ENCODE measurements around the gene KLRD1.
"Not testable (repeated sequence)": the region's sequence is repeated elsewhere in the genome, so short reads cannot be mapped to it uniquely, and the experiment has no call there.

KLRD1 gene

DNA sequence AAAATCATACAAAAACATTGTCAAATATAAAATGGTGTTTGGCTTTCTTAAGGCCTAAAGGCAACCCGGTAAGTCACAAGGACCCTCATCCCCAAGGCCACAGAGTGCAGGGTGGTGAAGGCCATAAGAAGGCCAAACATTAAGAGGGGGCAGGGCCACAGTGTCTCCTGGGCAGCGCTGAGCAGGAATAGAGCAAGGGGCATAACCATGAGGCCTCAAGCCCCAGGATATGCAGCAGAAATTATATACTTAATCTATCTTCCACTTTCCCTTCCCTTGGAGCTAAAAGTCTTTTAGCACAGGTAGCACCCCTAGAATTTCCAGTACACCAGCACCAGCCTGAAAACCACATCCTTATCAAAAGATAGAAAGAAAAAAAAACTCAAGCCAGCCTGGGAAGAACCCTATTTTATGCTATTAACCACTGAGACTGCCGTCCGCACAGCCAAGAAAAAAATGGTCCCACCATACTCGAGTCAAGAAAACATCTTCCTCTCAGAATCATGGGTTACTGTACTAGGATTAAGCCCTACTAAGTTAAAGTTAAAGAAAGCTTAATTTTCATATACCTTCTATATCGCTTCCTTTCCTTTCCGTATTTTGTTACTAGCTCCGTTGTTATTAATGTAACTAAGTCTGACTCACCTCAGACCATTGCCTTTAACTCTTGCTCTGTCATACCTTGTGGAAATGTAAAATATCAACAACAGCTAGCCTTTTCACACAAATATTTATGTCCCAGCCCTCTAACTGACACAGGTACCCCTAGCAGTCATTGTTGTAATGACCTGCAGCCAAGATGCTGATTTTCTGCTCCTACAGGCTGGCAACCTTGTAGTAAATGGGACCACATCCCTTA, 62.1 kb downstream of the KLRD1 start:
- no peak for DNase-seq

DNA sequence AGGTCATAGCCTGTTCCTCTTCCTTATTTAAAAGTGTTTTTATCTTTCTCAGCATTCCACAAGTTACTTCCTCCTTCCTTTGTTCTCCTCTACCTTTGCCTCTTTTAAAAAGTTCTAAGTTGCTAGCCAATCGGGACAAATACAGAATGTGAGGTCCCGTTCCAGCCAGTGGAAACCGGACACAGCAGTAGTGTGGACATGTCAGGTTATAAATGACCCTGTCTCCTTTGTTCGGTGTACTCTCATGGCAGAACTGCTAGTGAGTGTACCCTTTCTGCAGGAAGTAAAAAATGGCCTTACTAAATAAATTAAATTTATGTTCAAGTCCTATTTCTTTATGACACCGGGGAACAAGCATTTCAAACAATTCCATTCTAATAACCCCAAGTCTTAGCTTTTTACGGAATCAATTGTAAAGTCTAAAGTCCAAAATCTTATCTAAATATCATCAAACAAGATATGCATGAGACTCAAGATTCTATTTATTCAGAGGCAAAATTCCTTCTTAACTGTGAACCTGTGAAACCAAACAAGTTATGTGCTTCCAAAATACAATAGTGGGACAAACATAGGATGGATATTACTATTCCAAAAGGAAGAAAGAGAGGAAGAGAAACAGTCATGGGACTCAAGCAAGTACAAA, 64.3 kb downstream of the KLRD1 start:
- DNase-seq: not testable (repeated sequence)

DNA sequence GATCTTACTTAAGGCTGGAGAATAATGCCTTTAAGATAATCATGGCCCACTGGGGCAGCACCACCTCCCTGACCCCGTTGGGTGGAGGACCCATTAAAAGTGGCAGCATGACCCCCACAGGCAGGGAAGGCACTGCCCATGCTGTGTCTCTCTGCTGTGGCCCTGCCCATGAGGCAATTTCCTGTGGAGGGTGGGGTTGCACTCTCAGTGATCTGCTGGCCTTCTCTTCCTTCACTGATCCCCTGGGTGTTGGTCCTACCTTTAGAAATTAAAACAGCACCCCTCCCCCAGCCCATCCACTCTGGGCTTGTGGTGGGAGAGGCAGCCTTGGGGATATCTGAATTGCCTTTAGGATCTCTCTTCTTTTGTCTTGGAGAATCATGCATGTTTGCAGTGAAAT, 64.9 kb downstream of the KLRD1 start:
- DNase-seq: no peak

DNA sequence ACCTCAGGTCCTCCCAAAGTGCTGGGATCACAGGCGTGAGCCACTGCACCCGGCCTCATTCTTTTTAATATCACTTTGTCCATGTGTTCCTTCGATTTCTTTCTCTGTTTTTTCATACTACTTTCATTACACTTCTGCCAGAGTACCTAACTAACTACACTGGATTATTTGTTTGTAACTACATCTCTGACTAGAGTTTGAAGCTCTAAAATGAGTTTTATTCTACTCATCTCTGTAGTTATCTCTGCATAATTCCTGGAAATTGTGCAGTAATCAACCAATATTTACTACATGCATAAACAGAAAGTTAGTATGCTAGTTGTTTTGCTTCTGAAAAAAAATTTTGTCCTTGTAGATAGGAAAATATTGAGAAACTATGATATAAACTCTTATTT, 67.0 kb downstream of the KLRD1 start:
- no peak for DNase-seq

DNA sequence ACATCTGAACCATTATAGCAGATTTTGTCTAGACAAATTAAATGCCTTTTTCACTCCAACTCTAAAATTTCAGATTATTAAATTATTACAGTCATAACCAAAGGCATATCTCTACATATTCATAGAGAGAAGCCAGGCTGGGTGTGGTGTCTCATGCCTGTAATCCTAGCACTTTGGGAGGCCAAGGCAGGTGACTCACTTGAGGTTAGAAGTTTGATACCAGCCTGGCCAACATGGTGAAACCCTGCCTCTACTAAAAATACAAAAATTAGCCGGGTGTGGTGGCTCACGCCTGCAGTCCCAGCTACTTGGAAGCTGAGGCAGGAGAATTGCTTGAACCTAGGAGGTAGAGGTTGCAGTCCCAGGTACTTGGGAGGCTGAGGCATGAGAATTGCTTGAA, 71.1 kb downstream of the KLRD1 start:
- DNase-seq: not testable (repeated sequence)

All from stimulated activated CD4-positive, alpha-beta T cell treated with anti-CD3 and anti-CD28 coated beads, Interleukin-12 subunit alpha, Interleukin-12 subunit beta, amount 100 ng/mL, for 4 hours (primary cell).